ENCODE data around the gene CBX4. TPM values are rescaled to one million over a fixed set of nuclear protein-coding genes. Genes with fewer than 3 reads are reported as not detected.

Gene CBX4
- total RNA-seq, 2 donors from 2014 or later, result 4.2 to 4.9 TPM

DNA sequence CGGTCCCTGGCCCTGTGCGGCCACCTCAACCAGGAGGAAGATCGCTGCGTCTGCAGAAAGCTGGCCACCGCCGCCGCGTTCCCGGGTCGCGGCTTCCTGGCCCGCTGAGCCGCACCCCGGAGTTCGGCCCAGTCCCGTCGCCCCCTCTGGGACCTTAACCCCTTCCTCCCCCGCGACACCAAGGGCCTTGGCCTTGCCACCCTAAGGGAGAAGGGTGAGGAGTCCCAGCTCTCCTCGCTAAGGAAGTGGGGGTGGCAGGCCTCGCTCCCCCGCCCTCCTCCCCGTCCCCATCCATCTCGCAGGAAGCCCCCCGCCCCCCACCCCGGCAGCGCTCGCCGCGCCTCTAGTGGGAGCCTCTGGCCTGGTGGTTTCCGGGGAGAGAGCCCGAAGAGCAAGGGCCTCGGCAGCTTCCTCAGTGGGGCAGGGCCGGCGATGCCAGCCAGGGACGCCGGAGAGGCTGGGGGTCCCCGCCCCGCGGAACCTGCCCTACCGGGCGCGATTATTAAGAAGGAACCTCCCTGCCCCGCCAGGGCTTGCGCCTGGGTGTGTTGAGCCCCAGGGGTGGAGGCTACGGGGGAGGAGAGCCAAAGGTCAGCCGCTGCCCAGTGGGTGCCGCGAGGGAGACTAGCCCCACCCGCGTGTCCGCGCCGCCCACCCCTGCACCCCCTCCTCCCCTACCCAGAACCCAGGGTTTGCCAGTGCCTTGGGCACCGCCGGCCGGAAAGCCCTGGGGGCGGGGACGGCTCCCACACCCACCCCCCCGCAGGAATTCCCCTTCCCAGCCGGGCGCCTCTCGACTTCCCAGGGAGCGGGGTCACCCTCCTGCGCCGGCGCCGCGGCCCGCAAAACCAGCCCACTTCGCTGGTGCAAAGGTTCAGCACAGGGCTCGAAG is 6.8 kb downstream of the CBX4 start:
- Mint-ChIP-seq H3K36me3 (ENCODE audit: low read depth) (no peaks in the 10 kb centered on the region), H3K27ac (no peak overlapping the region), H3K27me3 (ENCODE audit: insufficient read depth) (peaks cover 97% of the 10 kb centered on the region), H3K9me3 (no peaks in the 10 kb centered on the region), H3K4me3 (peak overlapping the region; percentile 32), H3K4me1 (peaks cover 23% of the 10 kb centered on the region)
- 3 to 10% methylated on average over 19 to 68 of the region's 72 CpGs for WGBS, 2 experiments (ENCODE audit: insufficient coverage in 1 of 2, insufficient read length in 1 of 2)
- H3K9ac ChIP-seq (ENCODE audit: extremely low read depth, low read length, poor library complexity, severe bottlenecking), result no peak overlapping the region
- H3K4me1 ChIP-seq (ENCODE audit: control insufficient read depth, insufficient read depth, low read length), result peaks cover 10% of the 10 kb centered on the region
- TF ChIP-seq, protein P1, sequence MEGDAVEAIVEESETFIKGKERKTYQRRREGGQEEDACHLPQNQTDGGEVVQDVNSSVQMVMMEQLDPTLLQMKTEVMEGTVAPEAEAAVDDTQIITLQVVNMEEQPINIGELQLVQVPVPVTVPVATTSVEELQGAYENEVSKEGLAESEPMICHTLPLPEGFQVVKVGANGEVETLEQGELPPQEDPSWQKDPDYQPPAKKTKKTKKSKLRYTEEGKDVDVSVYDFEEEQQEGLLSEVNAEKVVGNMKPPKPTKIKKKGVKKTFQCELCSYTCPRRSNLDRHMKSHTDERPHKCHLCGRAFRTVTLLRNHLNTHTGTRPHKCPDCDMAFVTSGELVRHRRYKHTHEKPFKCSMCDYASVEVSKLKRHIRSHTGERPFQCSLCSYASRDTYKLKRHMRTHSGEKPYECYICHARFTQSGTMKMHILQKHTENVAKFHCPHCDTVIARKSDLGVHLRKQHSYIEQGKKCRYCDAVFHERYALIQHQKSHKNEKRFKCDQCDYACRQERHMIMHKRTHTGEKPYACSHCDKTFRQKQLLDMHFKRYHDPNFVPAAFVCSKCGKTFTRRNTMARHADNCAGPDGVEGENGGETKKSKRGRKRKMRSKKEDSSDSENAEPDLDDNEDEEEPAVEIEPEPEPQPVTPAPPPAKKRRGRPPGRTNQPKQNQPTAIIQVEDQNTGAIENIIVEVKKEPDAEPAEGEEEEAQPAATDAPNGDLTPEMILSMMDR (conservative IDR thresholded peaks at IDR 0.05), result no peak
- H3K27ac ChIP-seq (ENCODE audit: low read depth, low read length), result no peak overlapping the region
- H3K36me3 ChIP-seq (ENCODE audit: control insufficient read depth, insufficient read depth, low read length), result no peaks in the 10 kb centered on the region
- peak; percentile 86 for DNase-seq
- H3K4me3 ChIP-seq (ENCODE audit: low read length), result no peak overlapping the region
- H3K27me3 ChIP-seq (ENCODE audit: control insufficient read depth, insufficient read depth, low read length, poor library complexity, severe bottlenecking), result peaks cover 81% of the 10 kb centered on the region
- H3K9me3 ChIP-seq (ENCODE audit: control insufficient read depth, low read length), result no peaks in the 10 kb centered on the region

DNA sequence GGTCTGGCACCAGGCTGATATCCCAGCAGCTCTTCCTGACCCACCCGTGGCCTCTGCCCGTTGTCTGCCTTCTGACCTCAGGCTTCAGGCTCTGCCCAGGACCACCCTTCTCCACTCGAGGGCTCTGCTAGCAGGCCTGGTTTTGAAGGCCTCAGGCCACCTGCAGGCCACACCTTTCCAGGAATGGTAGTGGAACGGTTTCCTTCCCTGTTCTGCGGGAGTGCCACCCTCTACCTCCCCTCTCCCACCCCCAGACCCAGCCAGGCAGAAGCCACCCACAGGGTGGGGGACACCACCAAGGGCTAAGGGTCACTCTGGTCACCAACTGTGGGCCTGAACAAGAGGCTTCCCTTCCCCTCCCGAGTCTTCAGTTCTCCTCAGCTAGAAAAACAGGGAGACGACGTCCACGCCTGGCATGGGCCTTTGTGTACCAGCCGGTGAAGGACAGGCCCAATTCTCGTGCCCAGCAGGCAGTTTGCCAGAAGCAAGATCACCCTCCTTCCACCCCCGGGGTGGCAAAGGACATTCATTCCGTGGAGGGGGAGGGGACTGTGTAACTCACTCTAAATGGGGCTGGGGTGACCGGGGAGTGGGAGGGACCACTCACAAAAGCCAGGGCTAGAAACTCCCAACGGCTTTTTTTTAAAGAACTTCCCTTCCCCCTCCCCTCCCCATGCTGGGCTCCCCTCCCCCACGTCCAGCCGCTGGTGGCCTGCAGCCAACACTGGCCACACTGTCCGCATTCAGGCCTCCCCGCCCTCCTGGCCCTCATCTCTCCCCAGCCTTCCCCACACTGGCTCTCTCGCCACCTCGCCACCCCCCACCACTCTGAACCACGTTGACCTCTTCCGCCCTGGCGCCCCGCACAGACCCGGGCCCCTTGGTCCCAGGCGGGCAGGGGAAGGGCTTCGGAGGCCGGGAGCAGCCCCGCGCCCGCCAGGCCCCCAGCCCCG is 7.7 kb downstream of the CBX4 start:
- peak; percentile 80 for DNase-seq
- H3K36me3 Mint-ChIP-seq (ENCODE audit: low read depth), result no peaks in the 10 kb centered on the region
- Histone ChIP-seq H3K4me3 (ENCODE audit: low read length) (no peak overlapping the region), H3K9me3 (ENCODE audit: control insufficient read depth, low read length) (no peaks in the 10 kb centered on the region), H3K9ac (ENCODE audit: extremely low read depth, low read length, poor library complexity, severe bottlenecking) (no peak overlapping the region), H3K36me3 (ENCODE audit: control insufficient read depth, insufficient read depth, low read length) (no peaks in the 10 kb centered on the region), H3K4me1 (ENCODE audit: control insufficient read depth, insufficient read depth, low read length) (peaks cover 8% of the 10 kb centered on the region), H3K27me3 (ENCODE audit: control insufficient read depth, insufficient read depth, low read length, poor library complexity, severe bottlenecking) (peaks cover 81% of the 10 kb centered on the region), H3K27ac (ENCODE audit: low read depth, low read length) (no peak overlapping the region)
- 31 to 37% methylated on average over 13 to 33 of the region's 33 CpGs for WGBS, 2 experiments (ENCODE audit: insufficient coverage in 1 of 2, insufficient read length in 1 of 2)
- peak overlapping the region; percentile 32 for H3K4me3 Mint-ChIP-seq
- no peak overlapping the region for H3K27ac Mint-ChIP-seq
- TF ChIP-seq, protein P1 (conservative IDR thresholded peaks at IDR 0.05), result no peak
- peaks cover 97% of the 10 kb centered on the region for H3K27me3 Mint-ChIP-seq (ENCODE audit: insufficient read depth)
- H3K4me1 Mint-ChIP-seq, result peaks cover 26% of the 10 kb centered on the region
- no peaks in the 10 kb centered on the region for H3K9me3 Mint-ChIP-seq

DNA sequence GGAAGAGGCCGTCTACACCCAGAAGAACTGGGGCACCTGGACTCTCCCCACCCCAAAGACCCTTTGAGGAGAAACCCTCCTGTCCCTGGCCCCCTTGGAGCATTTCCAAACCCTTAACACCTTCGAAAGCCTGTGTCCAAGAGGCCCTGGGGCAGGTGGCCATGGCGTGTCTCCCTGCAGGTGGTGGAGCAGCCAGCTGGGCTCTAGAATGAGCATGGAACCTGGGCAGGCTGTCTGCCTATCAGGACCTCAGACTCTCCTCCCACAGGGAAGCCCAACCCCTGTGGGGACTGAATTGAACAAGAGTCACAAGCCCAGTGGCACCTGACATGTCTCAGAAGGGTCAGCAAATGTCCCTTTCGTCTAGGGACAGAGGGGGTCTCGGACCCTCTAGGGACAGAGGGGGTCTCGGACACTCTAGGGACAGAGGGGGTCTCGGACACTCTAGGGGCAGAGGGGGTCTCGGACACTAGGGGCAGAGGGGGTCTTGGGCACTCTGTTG is 8.4 kb downstream of the CBX4 start:
- Mint-ChIP-seq H3K36me3 (ENCODE audit: low read depth) (no peaks in the 10 kb centered on the region), H3K4me1 (peaks cover 28% of the 10 kb centered on the region), H3K9me3 (no peaks in the 10 kb centered on the region), H3K4me3 (no peak overlapping the region), H3K27me3 (ENCODE audit: insufficient read depth) (peaks cover 99% of the 10 kb centered on the region), H3K27ac (no peak overlapping the region)
- WGBS, 2 experiments (ENCODE audit: insufficient coverage in 1 of 2, insufficient read length in 1 of 2), result 89 to 90% methylated on average over 8 of the region's 8 CpGs
- Histone ChIP-seq H3K27ac (ENCODE audit: low read depth, low read length) (no peak overlapping the region), H3K36me3 (ENCODE audit: control insufficient read depth, insufficient read depth, low read length) (no peaks in the 10 kb centered on the region), H3K4me1 (ENCODE audit: control insufficient read depth, insufficient read depth, low read length) (peaks cover 8% of the 10 kb centered on the region), H3K4me3 (ENCODE audit: low read length) (no peak overlapping the region), H3K9me3 (ENCODE audit: control insufficient read depth, low read length) (no peaks in the 10 kb centered on the region), H3K27me3 (ENCODE audit: control insufficient read depth, insufficient read depth, low read length, poor library complexity, severe bottlenecking) (peaks cover 81% of the 10 kb centered on the region), H3K9ac (ENCODE audit: extremely low read depth, low read length, poor library complexity, severe bottlenecking) (no peak overlapping the region)
- TF ChIP-seq, protein P1 (conservative IDR thresholded peaks at IDR 0.05), result no peak
- peak; percentile 63 for DNase-seq

Data from endodermal cell (in vitro differentiated cells).